CD4-positive, alpha-beta T cell (primary cell): ENCODE measurements around the gene TNFRSF17. TPM values are rescaled to one million over a fixed set of nuclear protein-coding genes. Genes with fewer than 3 reads are reported as not detected.

Experiments used
- ATAC-seq: fragments of 200-7000 bp; cut with Tn5 transposase; one replicate; pipeline ENCODE4 v1.10.0; 2022; ENCODE audit warnings: mild to moderate bottlenecking; ENCODE audit not compliant: poor library complexity
- CTCF ChIA-PET: fragments of 350-600 bp; sonication (Branson Sonifier 250); formaldehyde crosslinking; loops from one replicate; lab custom pipeline; 2021; ENCODE audit warnings: antibody characterized with exemption, inconsistent platforms; lab: Charles Lee
- POLR2A ChIA-PET: fragments of 350-600 bp; sonication (Branson Sonifier 250); formaldehyde crosslinking; loops from one replicate; lab custom pipeline; 2021; ENCODE audit warnings: antibody characterized with exemption, inconsistent platforms; lab: Charles Lee
- DNase-seq, 14 experiments: peaks; one replicate each; pipeline ENCODE4 v3.0.0-alpha.2; 2013 to 2020; ENCODE audit warnings: mixed read lengths in 2 of 14
- H3K27ac ChIP-seq, 2 donors: one replicate each; pipeline versions ENCODE4 v1.5.1 to v1.7.0; 2013; ENCODE audit warnings: low read length in 2 of 2, low read depth in 1 of 2, mild to moderate bottlenecking in 1 of 2
- H3K27me3 ChIP-seq, 2 experiments: 1 replicate in 1 of 2; 2 replicates in 1 of 2; pipeline versions ENCODE4 v1.6.1 to v1.7.0; 2013; ENCODE audit warnings: low read length in 2 of 2, control low read depth in 1 of 2, mild to moderate bottlenecking in 1 of 2, moderate library complexity in 1 of 2; ENCODE audit not compliant: insufficient read depth in 2 of 2, control insufficient read depth in 1 of 2
- H3K36me3 ChIP-seq: one replicate; pipeline ENCODE4 v1.6.1; 2013; ENCODE audit warnings: low read length, control low read depth; ENCODE audit not compliant: insufficient read depth
- H3K4me1 ChIP-seq: one replicate; pipeline ENCODE4 v1.6.1; 2013; ENCODE audit warnings: low read length, control low read depth; ENCODE audit not compliant: insufficient read depth
- H3K4me3 ChIP-seq: one replicate; pipeline ENCODE4 v1.5.1; 2013; ENCODE audit warnings: mild to moderate bottlenecking, low read length, moderate library complexity
- H3K9me3 ChIP-seq, 2 experiments: 1 replicate in 1 of 2; 2 replicates in 1 of 2; pipeline versions ENCODE4 v1.6.1 to v1.7.0; 2013; ENCODE audit warnings: low read length in 2 of 2, mild to moderate bottlenecking in 2 of 2, control low read depth in 1 of 2, moderate library complexity in 1 of 2; ENCODE audit not compliant: control insufficient read depth in 1 of 2, insufficient read depth in 1 of 2
- H3K27ac Mint-ChIP-seq: one replicate; pipeline ENCODE4 v1.8.0; 2020; ENCODE audit warnings: mixed read lengths
- H3K27me3 Mint-ChIP-seq: one replicate; pipeline ENCODE4 v1.8.0; 2021; ENCODE audit warnings: mixed read lengths
- H3K36me3 Mint-ChIP-seq: one replicate; pipeline ENCODE4 v1.8.0; 2021; ENCODE audit warnings: low read depth, mixed read lengths
- H3K4me1 Mint-ChIP-seq: one replicate; pipeline ENCODE4 v1.8.0; 2021; ENCODE audit warnings: low read depth, mixed read lengths
- H3K4me3 Mint-ChIP-seq: one replicate; pipeline ENCODE4 v1.8.0; 2020; ENCODE audit warnings: mild to moderate bottlenecking, mixed read lengths
- H3K9me3 Mint-ChIP-seq: one replicate; pipeline ENCODE4 v1.8.0; 2020; ENCODE audit warnings: mixed read lengths
- CTCF ChIP-seq: fragments of 200-600 bp; IDR thresholded peaks from one replicate; pipeline ENCODE4 v1.8.0; 2022; ENCODE audit warnings: antibody characterized with exemption, mild to moderate bottlenecking
- intact Hi-C, 2 experiments: fragments of 100-400 bp; cut with DNase I in 1 of 2; cut with micrococcal nuclease in 1 of 2; formaldehyde crosslinking; loops; one replicate each; pipeline versions ENCODE4 v1.15.1 to v1.9.0; 2023 to 2025; cut with DNase I, micrococcal nuclease
- total RNA-seq, 174 experiments: library from RNA in 2 of 174; stranded (reverse) in 2 of 174; gene quantifications; one replicate each; pipeline ENCODE4 v1.2.3 and lab custom pipeline; 2021 to 2026

Gene TNFRSF17
- total RNA-seq, 2 experiments from 2014 or later: not detected

- Histone ChIP-seq H3K4me1 (peaks cover 6% of the 10 kb centered on the region), H3K4me3 (no peak overlapping the region), H3K27me3 (no peaks in the 10 kb centered on the region), H3K27ac (peak overlapping the region in 1 of 2 donors; percentile 9), H3K36me3 (no peaks in the 10 kb centered on the region), H3K9me3 (no peaks in the 10 kb centered on the region)
- no peak for TF ChIP-seq CTCF
- DNase-seq (peak in 2 of 14 experiments; percentile 23 to 32), ATAC-seq (peak; percentile 37)
- H3K36me3 Mint-ChIP-seq: peaks cover 8% of the 10 kb centered on the region
- intact Hi-C loops: no loop called here
- H3K27ac Mint-ChIP-seq: peak overlapping the region; percentile 86
- no peaks in the 10 kb centered on the region for H3K27me3 Mint-ChIP-seq
- H3K4me3 Mint-ChIP-seq: peak overlapping the region; percentile 12
- H3K4me1 Mint-ChIP-seq: peaks cover 29% of the 10 kb centered on the region
- no peaks in the 10 kb centered on the region for H3K9me3 Mint-ChIP-seq
- POLR2A ChIA-PET: interaction anchor here (1.1 to 1.7 kb wide), 3 partner anchors 34 to 159 kb away, joined by 3 to 5 read pairs (median 4); partner anchors contain the start of genes GSPT1, RSL1D1 and SNX29
- CTCF ChIA-PET: no interaction called here
Measured at GRCh38 chr16:12010388-12011251, 45.6 kb downstream of the TNFRSF17 start.

- no peak overlapping the region for H3K4me3 Mint-ChIP-seq
- Histone ChIP-seq H3K27ac (no peak overlapping the region), H3K4me1 (peaks cover 6% of the 10 kb centered on the region), H3K36me3 (no peaks in the 10 kb centered on the region), H3K27me3 (no peaks in the 10 kb centered on the region), H3K4me3 (no peak overlapping the region), H3K9me3 (no peaks in the 10 kb centered on the region)
- no peak for DNase-seq
- no peak for ATAC-seq
- POLR2A ChIA-PET: interaction anchor here (0.6 kb wide), 1 partner anchor 64 kb away, joined by 3 read pairs; no protein-coding TSS in a partner anchor
- no peaks in the 10 kb centered on the region for H3K27me3 Mint-ChIP-seq
- H3K4me1 Mint-ChIP-seq: peaks cover 29% of the 10 kb centered on the region
- peaks cover 8% of the 10 kb centered on the region for H3K36me3 Mint-ChIP-seq
- no peak for TF ChIP-seq CTCF
- intact Hi-C loops: no loop called here
- peak overlapping the region; percentile 86 for H3K27ac Mint-ChIP-seq
- no peaks in the 10 kb centered on the region for H3K9me3 Mint-ChIP-seq
- CTCF ChIA-PET: no interaction called here
Measured at GRCh38 chr16:12011565-12011964, 46.6 kb downstream of the TNFRSF17 start.

GRCh38 chr16:12016291-12016947 is 51.4 kb downstream of the TNFRSF17 start:
- intact Hi-C loops: no loop called here
- Mint-ChIP-seq H3K27me3 (no peaks in the 10 kb centered on the region), H3K4me1 (peaks cover 7% of the 10 kb centered on the region), H3K36me3 (peaks cover 13% of the 10 kb centered on the region), H3K9me3 (no peaks in the 10 kb centered on the region), H3K4me3 (no peak overlapping the region), H3K27ac (no peak overlapping the region)
- ChIA-PET POLR2A (no interaction called here), CTCF (no interaction called here)
- Histone ChIP-seq H3K36me3 (no peaks in the 10 kb centered on the region), H3K9me3 (no peaks in the 10 kb centered on the region), H3K27ac (no peak overlapping the region), H3K4me3 (no peak overlapping the region), H3K27me3 (no peaks in the 10 kb centered on the region), H3K4me1 (no peaks in the 10 kb centered on the region)
- ATAC-seq: no peak
- DNase-seq: no peak
- no peak for TF ChIP-seq CTCF
